Stimulated activated CD4-positive, alpha-beta T cell treated with anti-CD3 and anti-CD28 coated beads, TNF-alpha, amount 100 ng/mL, for 1 hour (primary cell): ENCODE data around the gene CD38.
"Not testable (repeated sequence)": the region's sequence is repeated elsewhere in the genome, so short reads cannot be mapped to it uniquely, and the experiment has no call there.

Experiments
- DNase-seq, 3 donors: peaks; one replicate each; pipeline ENCODE4 v3.0.0-alpha.2; 2020; ENCODE audit warnings: low read depth in 3 of 3, low spot score in 1 of 3

Gene CD38

DNA sequence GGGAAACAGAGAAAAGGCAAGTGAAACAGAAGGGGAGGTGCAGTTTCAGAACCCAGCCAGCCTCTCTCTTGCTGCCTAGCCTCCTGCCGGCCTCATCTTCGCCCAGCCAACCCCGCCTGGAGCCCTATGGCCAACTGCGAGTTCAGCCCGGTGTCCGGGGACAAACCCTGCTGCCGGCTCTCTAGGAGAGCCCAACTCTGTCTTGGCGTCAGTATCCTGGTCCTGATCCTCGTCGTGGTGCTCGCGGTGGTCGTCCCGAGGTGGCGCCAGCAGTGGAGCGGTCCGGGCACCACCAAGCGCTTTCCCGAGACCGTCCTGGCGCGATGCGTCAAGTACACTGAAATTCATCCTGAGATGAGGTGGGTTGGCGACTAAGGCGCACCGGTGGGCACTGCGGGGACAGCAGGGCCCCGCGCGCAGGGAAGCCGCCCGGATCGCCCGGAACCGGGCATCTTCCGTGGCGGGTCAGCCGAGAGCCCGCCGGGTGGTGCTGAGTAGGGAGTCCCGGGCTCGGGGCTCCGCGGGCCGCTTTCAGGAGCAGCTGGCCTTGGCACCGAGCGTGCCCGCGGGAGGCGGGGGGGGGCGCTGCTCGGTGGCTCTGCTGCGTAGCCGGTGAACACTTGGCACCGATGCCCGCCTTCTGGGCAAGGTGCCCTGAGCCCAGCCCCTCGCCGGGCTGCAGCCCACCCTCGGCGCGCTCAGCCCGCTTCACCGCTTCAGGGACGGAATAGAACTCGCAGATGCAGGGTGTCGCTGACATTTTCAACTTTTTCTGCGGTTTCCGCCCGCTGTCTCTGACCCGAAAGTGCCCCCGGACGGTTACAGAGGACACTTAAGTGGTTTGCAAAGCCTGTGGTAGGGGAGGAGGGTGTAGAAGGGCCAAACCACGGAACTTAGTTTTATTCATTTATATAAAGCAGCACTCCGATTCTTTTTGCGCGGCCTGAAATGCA lies at the start of gene CD38:
TSS of gene CD38 (plus strand) at position 40 of the 953 bp plus-strand sequence. CDS start at position 127, 87 bp downstream.
- peak in 1 of 3 donors; percentile 29 for DNase-seq

DNA sequence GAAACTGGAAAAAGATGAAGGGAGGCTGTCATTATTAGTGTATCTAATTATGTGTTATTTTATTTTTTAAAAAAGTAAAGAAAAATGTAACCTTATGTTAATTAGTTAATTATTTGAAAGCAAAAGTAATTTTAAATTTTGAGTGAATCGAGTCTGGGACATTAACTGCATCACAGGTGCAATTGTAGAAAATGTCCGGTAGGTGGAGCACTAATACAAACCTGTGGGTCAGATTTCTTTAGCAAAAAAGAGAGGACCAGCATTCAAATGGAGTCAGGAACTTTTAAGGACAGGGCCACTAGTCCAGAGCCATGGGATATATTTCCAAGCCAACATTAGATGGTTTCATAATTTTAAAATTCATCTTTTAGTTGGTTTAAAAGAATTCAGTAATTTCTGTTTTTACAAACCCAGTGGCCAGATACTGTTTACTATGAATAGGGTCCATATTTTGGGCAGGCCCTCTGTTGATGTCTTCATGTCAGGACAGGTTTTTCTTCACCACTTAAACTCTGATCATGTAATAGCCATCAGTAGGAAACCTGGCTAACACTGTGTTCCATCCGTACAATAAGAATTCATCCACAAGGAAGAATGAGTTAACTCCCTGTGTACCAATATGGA lies 48.1 kb upstream of the CD38 start:
- DNase-seq, result peak in 1 of 3 donors; percentile 2

DNA sequence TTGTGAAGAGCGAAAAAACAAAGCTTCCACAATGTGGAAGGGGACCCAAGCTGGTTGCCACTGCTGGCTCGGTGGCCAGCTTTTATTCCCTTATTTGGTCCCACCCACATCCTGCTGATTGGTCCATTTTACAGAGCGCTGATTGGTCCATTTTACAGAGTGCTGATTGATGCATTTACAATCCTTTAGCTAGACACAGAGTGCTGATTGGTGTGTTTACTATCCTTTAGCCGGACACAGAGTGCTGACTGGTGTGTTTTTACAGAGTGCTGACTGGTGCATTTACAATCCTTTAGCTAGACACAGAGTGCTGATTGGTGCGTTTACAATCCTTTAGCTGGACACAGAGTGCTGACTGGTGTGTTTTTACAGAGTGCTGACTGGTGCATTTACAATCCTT lies 45.1 kb upstream of the CD38 start:
- DNase-seq, result not testable (repeated sequence)

DNA sequence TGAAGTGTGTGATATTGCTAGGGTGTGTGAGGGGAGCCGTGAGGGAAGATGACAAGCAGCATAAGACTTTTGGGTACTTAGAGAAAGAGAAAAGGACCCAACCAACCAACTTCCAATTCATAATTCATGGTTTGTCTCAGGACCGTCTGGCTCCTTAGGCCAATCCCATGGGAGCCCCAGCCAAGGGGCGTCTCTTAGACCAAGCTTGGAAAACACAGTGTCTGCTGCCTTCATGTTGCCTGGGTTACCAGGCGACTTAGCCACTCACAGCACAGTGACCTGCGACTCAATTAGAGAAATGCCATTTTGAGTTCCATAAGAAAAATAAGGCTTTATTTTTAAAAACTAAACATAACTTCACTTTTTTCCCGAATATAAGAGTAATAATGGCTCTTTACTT lies 42.6 kb upstream of the CD38 start:
- DNase-seq, result no peak

DNA sequence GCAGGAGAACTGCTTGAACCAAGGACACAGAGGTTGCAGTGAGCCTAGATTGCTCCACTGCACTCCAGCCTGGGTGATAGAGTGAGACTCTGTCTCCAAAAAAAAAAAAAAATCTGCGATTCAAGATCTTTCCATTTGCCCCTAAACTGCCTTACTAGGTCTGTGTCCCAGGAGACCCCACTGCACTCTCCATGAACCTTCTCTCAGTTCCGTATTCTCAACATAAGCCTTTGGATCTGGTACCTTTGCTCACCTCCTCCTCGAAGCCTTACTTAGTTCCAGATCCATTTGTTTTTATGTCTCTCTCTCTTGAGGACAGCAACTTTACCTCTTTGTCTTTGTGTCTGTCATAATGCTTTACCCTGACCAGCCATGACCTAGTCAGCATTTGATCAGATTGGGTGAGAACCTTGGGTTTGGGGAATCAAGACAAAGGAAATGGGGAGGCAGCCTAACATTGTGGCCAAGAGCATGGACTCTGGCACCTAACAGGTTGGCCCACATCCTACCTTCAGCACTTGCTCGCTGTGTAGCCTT lies 41.5 kb upstream of the CD38 start:
- DNase-seq, result no peak

DNA sequence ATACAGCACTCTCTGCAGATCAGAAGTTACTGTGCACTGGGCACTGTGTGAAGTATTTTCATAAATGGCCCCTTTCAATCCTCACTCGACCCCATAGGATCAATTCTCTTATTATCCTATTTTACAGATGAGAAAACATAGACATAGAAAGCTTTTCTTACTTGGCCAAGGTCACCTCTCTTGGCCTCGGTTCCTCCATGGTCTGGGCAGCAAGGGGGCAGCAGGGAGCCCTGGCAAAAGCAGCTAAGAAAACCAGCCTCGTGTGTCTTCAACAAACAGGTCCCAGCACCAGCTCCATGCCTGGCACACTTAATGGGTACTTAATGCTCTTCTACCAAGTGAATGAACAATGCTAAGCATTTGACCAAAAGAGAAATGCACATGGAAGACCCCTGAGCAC lies 40.9 kb upstream of the CD38 start:
- no peak for DNase-seq

DNA sequence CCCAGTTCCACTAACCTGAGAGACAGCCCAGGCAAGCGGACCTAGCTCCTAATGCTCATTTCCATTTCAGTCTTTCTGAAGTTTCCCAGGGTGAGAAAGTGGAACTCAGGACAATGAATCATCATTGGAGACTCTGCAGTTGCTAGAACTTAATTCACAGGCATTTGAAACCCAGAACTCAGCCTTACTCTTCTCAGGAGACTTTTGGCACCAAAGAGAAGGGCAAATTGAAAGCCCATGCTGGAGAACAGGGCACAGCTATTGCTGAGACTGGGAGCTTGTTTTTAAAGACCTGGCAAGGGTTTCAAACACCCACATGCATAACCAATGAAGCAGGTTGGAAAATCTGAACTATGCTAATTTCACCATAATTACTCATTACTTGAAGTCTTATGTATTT lies 39.3 kb upstream of the CD38 start:
- DNase-seq, result no peak

DNA sequence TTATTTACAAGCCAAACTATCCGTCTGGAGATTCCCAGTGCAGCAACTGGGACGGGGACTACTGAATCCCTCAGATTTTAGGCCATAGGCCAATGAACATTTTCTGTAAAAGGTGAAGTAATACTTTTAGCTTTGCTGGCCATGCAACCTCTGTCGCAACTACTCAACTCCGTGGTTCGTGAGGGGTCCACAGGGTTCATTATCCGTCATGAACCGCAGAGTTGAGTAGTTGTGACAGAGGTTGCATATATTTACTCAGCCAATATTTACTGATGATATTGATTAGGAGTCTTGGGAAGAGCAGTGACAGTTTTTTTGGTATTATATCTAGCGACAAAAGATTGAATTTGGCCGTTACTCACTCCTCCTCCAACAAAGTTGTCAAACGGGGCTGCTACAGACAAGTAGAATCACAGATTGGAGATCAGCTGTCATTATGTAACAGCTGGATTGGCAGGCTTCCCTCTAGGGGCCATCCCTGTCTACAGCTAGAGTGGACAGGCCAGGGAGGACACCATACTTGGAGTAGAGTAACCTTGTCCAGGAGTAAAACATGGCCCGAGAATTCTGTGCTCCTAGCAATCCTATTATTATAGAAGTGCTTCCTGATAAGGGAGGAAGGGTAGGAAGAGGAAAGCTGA lies 37.2 kb upstream of the CD38 start:
- DNase-seq, result no peak

DNA sequence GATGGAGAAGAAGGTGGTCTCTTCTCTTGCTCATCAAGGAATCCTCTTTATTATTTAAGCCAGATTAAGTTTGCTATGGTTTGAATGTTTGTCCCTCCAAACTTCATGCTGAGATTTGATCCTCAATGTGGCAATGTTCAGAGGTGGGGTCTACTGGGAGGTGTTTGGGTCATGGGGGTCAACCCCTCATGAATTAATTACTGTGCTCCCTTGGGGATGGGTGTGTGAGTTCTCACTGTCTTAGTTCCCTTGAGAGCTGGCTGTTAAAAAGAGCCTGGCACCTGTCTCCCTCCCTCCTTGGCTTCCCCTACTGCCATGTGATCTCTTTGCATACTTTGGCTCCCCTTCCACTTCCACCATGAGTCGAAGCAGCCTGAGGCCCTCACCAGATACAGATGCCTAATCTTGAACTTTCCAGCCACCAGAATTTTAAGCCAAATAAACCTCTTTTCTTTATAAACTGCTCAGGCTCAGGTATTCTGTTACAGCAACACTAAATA lies 36.0 kb upstream of the CD38 start:
- DNase-seq, result no peak

DNA sequence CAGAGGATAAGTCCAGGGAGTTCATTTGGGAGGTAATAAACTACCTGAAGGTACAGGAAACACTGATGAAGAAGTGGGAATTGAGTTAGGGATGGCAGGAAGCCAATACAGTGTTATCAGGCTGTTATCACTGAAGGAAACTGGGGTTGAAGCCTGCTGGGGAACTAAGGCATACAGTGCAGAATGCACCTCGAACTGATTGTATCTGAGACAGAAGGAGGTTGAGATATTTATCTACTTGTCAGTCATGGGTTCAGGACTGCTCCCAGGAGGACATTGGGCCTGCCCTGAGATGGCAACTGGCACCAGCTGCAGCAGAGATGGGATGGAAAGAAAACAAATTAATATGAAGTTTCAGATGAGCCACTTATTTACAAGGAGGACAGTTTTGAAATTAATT lies 35.5 kb upstream of the CD38 start:
- DNase-seq, result no peak

DNA sequence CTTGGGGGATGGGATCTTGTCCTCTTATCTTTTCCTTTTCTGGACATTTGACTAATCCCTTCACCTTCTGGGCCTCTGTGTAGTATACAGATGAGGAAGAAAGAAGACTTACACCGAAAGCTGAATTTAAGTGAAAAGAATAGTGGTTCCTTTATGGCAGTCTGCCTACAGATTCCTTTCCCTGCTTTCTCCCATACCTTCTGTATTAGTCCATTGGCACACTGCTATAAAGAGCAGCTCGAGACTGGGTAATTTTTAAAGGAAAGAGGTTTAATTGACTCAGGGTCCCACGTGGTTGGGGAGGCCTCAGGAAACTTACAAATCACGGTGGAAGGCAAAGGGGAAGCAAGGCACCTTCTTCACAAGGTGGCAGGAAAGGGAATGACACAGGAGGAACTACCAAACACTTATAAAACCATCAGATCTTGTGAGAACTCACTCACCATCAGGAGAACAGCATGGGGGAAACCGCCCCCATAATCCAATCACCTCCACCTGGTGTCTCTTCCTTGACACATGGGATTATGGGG lies 34.0 kb upstream of the CD38 start:
- DNase-seq, result no peak

DNA sequence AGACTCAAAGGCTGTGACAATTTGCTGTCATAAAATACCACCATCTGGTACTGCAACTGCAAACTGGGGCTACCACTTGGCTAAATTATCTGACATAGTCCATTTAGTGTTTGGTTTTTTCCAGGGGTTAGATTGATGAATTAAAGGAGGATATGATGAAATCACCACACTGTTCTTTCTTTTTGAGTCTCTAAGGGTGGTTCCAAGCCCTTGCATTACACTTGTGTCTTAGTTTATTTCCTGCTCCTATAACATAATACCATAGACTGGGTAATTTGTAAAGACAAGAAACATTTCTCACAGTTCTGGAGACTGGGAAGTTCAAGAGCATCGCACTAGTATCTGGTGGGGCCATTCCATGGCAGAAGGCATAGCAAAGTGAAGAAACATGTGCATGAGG lies 32.0 kb upstream of the CD38 start:
- DNase-seq, result no peak

DNA sequence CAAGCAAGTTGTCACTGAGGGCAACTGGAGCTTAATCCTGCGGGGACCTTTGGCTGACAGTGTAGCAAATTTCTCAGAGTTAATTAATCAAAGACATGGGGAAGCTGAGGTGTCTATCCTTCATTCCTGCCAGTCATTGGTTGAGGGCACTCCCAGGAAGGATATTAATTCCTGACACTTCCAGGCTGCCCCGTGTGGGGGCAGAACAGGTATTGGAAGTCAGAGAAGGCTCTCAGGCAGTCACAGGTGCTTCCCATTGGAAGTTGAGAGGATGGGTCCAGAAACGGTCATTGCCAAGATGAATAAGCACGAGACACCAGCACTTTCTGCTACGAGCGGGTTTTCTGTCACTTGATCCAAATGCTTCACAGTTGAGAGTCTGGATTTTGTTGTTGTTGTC lies 29.1 kb upstream of the CD38 start:
- no peak for DNase-seq

DNA sequence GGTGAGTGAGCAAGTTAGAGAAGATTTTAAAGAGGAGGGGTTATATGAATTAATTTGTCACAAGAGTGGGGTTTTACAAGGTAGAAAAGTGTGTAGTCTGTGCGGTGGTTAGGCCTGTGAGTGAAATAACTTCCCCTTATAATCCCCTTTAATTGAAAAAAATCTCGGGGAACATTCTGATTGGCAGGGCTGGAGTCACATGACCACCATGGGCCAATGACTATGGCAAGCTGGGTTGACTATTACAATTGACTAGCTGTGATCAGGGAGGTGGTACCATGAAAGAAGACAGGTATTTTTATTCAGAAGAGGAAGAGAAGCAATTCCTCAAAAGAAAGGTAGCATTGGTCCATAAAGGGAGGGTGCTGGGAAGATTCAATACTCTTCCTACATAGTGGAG lies 27.0 kb upstream of the CD38 start:
- no peak for DNase-seq

DNA sequence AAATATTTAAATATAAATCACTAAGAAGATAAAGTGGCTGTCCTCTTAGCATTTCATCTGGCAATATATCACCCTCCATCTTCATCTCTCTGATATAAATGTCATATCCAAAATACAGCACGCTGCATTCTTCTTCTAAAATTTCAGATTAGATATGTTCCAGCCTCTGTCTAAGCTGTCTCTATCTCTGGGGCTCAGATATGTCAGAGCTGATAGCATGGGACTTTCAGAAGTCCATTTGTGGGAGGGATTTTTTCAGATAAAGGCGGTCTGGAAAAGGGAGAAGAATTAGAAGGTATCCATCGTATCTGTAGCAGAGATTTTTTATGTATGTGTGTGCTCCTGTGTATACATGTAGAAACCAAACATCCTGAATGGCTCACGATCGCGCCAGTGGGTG lies 25.0 kb upstream of the CD38 start:
- DNase-seq, result no peak

DNA sequence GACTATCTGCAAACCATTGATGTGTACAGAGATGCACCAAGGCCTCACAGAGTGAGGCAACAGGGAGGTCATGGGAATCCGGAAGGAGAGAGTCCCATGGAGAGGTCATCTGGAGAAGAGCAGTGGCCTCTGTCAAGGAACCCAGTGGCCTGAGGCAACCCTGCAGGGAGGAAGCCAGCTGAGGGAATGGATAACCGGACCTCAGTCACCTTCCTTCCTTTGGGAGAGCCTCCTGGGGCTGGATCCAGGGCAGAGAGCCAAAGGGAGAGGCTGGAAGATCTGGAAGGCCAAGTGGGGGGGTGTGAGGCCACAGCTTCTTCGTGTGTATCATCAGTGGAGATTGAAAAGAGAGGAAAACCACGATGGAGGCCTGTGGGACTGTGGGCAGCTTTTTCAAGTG lies 24.3 kb upstream of the CD38 start:
- DNase-seq, result no peak

DNA sequence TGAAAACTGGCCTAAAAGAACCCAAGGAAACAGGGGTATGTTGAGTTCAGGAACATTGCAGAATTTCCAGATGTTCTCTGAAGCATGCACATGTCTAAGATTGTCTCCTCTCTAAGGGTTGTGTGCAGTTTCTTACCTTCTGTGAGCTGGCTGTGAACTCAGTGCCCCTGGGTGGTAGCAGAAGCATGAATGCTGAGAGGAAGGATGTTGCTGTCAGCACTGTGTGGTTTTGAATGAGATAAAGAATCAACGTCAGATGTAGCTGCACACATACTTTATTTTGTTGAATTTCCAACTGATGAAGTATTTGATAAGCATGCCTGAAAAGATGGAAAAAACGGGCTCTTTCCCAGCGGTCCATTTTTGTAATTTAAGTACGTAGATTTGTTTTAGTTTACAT lies 23.8 kb upstream of the CD38 start:
- no peak for DNase-seq

DNA sequence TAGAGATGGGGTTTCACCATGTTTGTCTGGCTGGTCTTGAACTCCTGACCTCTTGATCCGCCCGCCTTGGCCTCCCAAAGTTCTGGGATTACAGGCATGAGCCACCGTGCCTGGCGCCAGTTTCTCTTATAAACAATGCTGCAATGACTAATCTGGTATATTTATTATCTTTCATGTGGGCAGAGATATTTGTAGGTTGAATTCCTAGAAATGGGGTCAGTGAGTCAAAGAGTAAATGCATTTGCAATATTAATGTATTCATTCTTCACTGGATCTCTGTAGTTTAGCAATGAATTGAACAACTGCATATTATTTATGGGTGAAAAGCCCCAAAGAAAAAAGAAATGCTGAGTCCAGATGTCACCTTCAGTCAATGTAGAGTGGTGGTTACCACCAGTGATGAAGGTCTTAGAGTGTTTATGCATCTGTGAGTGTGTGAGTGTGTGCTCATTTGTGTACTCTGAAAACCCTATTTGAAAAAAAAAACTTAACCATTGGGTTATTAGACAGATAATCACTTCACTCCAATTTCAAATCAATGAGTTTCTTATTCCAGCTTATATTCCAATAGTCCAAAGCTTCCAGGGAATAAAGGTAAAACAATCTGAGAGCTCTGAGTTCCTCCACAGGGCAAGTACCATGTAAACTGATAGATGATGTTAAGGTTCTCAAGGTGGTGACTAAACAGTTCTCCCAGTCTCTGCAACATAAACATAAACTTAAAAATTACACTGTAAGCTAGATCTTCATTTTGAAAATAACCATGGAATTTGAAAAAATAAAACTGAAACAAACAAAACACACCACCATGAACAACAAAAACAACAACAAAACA lies 22.6 kb upstream of the CD38 start:
- peak in 1 of 3 donors; percentile 27 for DNase-seq

DNA sequence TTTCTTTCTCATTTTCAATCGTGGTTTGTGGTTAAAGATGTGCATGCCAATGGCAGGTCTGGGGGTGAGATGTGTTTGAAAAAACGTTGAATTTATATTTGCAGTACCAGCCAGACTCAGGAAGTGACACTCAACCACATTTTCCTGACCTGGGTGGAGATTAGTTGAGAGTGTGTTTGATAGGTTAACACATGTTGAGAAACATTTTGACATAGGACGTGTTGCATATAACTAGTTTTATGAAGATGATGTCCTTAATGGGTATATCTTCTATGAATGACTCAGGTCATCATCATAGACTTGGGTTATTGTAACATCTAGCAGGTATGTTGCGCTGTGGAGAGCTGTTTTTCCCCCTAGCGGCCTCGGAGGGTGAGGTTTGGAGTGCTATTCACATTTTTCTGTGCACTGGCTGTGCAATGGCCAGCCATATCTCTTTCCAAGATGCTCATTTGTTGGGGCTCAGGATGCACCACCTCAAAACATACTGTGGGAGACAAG lies 21.7 kb upstream of the CD38 start:
- DNase-seq, result peak; percentile 25 to 45 (median 41)

DNA sequence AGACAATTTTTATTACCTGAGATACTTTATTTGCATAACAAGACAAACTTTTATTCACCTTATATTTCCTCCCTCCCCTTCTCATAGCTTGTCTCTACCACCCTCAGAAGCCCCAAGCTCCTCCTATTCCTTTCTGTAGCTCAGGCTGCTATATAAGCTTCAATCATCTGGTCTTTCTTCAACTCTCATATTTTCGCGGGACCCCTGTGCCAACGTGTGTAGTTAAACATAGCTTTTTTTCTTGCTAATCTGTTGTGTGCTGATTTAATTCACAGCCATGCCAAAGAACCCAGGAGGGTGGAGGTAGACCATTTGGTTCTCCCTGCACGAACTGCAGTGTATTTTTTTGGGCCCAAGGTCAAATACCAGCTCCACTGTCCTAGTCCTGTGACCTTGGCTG lies 21.1 kb upstream of the CD38 start:
- no peak for DNase-seq
